ENCODE measurements around the gene NIPSNAP2. TPM values are rescaled to one million over a fixed set of nuclear protein-coding genes. Genes with fewer than 3 reads are reported as not detected.
"Not testable (repeated sequence)": the region's sequence is repeated elsewhere in the genome, so short reads cannot be mapped to it uniquely, and the experiment has no call there.

The NIPSNAP2 gene
- polyA plus RNA-seq, 1 of the 3 experiments (the other 2 are of a cell fraction): 57.5 TPM

- TF ChIP-seq CHD2 (IDR thresholded peaks at IDR 0.05; ENCODE audit: low read length, partially characterized antibody) (no peak), SMC3 (IDR thresholded peaks at IDR 0.05; ENCODE audit: low read depth, low read length) (no peak), NFIC (IDR thresholded peaks at IDR 0.05; ENCODE audit: borderline replicate concordance) (no peak), YY1 (IDR thresholded peaks at IDR 0.05; ENCODE audit: low read depth) (no peak), NRF1 (IDR thresholded peaks at IDR 0.05; ENCODE audit: low read depth, low read length) (no peak), RXRA (IDR thresholded peaks at IDR 0.05; ENCODE audit: borderline replicate concordance, low read depth) (no peak), RCOR1 (IDR thresholded peaks at IDR 0.05; ENCODE audit: low read length) (no peak), CTCF (IDR thresholded peaks at IDR 0.05) (no peak), ELF1 (IDR thresholded peaks at IDR 0.05) (no peak), RAD21 (IDR thresholded peaks at IDR 0.05; ENCODE audit: low read length) (no peak)
- TF ChIP-seq, protein P1, sequence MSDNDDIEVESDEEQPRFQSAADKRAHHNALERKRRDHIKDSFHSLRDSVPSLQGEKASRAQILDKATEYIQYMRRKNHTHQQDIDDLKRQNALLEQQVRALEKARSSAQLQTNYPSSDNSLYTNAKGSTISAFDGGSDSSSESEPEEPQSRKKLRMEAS (IDR thresholded peaks at IDR 0.05; ENCODE audit: low read depth): no peak
- TF ChIP-seq, protein P2, sequence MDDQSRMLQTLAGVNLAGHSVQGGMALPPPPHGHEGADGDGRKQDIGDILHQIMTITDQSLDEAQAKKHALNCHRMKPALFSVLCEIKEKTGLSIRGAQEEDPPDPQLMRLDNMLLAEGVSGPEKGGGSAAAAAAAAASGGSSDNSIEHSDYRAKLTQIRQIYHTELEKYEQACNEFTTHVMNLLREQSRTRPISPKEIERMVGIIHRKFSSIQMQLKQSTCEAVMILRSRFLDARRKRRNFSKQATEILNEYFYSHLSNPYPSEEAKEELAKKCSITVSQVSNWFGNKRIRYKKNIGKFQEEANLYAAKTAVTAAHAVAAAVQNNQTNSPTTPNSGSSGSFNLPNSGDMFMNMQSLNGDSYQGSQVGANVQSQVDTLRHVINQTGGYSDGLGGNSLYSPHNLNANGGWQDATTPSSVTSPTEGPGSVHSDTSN (IDR thresholded peaks at IDR 0.05): no peak
- TF ChIP-seq, protein P3, sequence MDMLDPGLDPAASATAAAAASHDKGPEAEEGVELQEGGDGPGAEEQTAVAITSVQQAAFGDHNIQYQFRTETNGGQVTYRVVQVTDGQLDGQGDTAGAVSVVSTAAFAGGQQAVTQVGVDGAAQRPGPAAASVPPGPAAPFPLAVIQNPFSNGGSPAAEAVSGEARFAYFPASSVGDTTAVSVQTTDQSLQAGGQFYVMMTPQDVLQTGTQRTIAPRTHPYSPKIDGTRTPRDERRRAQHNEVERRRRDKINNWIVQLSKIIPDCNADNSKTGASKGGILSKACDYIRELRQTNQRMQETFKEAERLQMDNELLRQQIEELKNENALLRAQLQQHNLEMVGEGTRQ (IDR thresholded peaks at IDR 0.05; ENCODE audit: borderline replicate concordance, low read depth, low read length): no peak
- ChIA-PET CTCF (interaction anchor here (1.0 kb wide), 1 partner anchor 34 kb away, joined by 3 read pairs; no protein-coding TSS in a partner anchor), POLR2A (interaction anchor here (1.2 kb wide), 1 partner anchor 11 kb away, joined by 4 read pairs; the partner anchor contains the start of genes CCT6A and PSPH)
- Histone ChIP-seq H3K27me3 (ENCODE audit: insufficient read depth) (no peaks in the 10 kb centered on the region), H3F3A (replicated peaks; ENCODE audit: insufficient read depth) (peaks cover under 1% of the 10 kb centered on the region), H3K36me3 (replicated peaks in 1 of 2; ENCODE audit: control insufficient read depth in 1 of 2, insufficient read depth in 2 of 2, low read length in 1 of 2) (peaks cover 0 to 16% of the 10 kb centered on the region in 2 experiments), H3K9ac (no peak overlapping the region), H3K9me3 (no peaks in the 10 kb centered on the region), H3K27ac (ENCODE audit: low read depth in 2 of 2, low read length in 1 of 2) (no peak overlapping the region), H3K4me1 (ENCODE audit: control insufficient read depth in 1 of 2, insufficient read depth in 2 of 2, low read depth in 1 of 2, low read length in 1 of 2) (no peaks in the 10 kb centered on the region), H3K9me2 (no peaks in the 10 kb centered on the region), H4K20me1 (ENCODE audit: insufficient read depth) (no peaks in the 10 kb centered on the region), H3K79me2 (ENCODE audit: insufficient read depth) (peaks cover 30% of the 10 kb centered on the region; the same call in 1 of the 2 replicates), H3K4me2 (no peak overlapping the region), H2AFZ (ENCODE audit: low read depth) (no peak overlapping the region), H3K4me3 (ENCODE audit: low read depth in 2 of 2, low read length in 1 of 2) (no peak overlapping the region)
- whole genome bisulfite sequencing (ENCODE audit: low lambda C conversion rate): 96% methylated on average over 3 of the region's 3 CpGs
- DNase-seq: no peak
Observed at GRCh38 chr7:56040730-56041129, 76.3 kb downstream of the NIPSNAP2 start.

DNA sequence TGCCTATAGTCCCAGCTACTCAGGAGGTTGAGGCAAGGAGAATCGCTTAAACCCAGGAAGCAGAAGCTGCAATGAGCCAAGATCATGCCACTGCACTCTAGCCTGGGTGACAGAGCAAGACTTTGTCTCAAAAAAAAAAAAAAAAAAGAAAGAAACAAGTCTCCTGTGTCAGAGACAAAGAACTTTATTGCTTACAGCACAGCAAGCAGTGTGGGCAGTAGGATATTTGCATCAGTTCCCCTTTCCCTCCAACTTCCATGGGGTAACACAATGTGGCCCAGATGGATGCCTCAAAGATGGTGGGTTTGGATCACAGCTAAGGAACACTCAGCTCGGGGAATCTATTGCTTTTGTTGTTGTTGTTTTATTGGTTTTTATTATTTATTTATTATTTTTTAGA is 81.4 kb downstream of the NIPSNAP2 start:
- H3K4me3 ChIP-seq (ENCODE audit: low read depth in 2 of 2, low read length in 1 of 2); H4K20me1 ChIP-seq (ENCODE audit: insufficient read depth); H3K27me3 ChIP-seq (ENCODE audit: insufficient read depth); POLR2A ChIA-PET; H3K36me3 ChIP-seq (replicated peaks in 1 of 2; ENCODE audit: control insufficient read depth in 1 of 2, insufficient read depth in 2 of 2, low read length in 1 of 2); H3K9ac ChIP-seq; H3K9me3 ChIP-seq; H3K9me2 ChIP-seq; DNase-seq; H2AFZ ChIP-seq (ENCODE audit: low read depth); CTCF ChIA-PET; H3K4me2 ChIP-seq: not testable (repeated sequence)
- Histone ChIP-seq H3K27ac (ENCODE audit: low read depth in 2 of 2, low read length in 1 of 2) (peak overlapping the region in 1 of 2 experiments; percentile 85; a peak in 1 of 4 replicates), H3K79me2 (ENCODE audit: insufficient read depth) (peaks cover 61% of the 10 kb centered on the region), H3F3A (replicated peaks; ENCODE audit: insufficient read depth) (peaks cover 47% of the 10 kb centered on the region), H3K4me1 (ENCODE audit: control insufficient read depth in 1 of 2, insufficient read depth in 2 of 2, low read depth in 1 of 2, low read length in 1 of 2) (peaks cover 14 to 31% of the 10 kb centered on the region in 2 experiments; a peak in 3 of 4 replicates)
- 96% methylated on average over 2 of the region's 2 CpGs for WGBS (ENCODE audit: low lambda C conversion rate)
